Activated CD4-positive, CD25-positive, alpha-beta regulatory T cell treated with anti-CD3 and anti-CD28 coated beads, Interleukin-2, amount 50 U/mL, for 16 hours (primary cell): Measurements from ENCODE around the gene FNDC7.
"Not testable (repeated sequence)": the region's sequence is repeated elsewhere in the genome, so short reads cannot be mapped to it uniquely, and the experiment has no call there.

Source experiments
- DNase-seq: peaks from one replicate; pipeline ENCODE4 v3.0.0-alpha.2; 2020; ENCODE audit warnings: low read depth, low spot score

Gene FNDC7

GRCh38 chr1:108712606-108713150, at the start of gene FNDC7:
Gene FNDC7 (plus strand): TSS chr1:108712908. CDS start chr1:108712934, 26 bp downstream.
- DNase-seq = no peak

- DNase-seq = no peak
Measured at GRCh38 chr1:108663074-108663473, 49.6 kb upstream of the FNDC7 start.

GRCh38 chr1:108664481-108664880, 48.2 kb upstream of the FNDC7 start:
- no peak for DNase-seq

GRCh38 chr1:108665067-108665466, 47.6 kb upstream of the FNDC7 start:
- DNase-seq = no peak

- DNase-seq = no peak
Measured at GRCh38 chr1:108665771-108666170, 46.9 kb upstream of the FNDC7 start.

GRCh38 chr1:108667422-108667821, 45.3 kb upstream of the FNDC7 start:
- not testable (repeated sequence) for DNase-seq

GRCh38 chr1:108668777-108669176, 43.9 kb upstream of the FNDC7 start:
- DNase-seq = no peak

GRCh38 chr1:108669679-108670078, 43.0 kb upstream of the FNDC7 start:
- DNase-seq = no peak

- no peak for DNase-seq
Measured at GRCh38 chr1:108670131-108670773, 42.5 kb upstream of the FNDC7 start.

GRCh38 chr1:108671143-108671542, 41.6 kb upstream of the FNDC7 start:
- DNase-seq = no peak

- no peak for DNase-seq
Measured at GRCh38 chr1:108678706-108679105, 34.0 kb upstream of the FNDC7 start.

- no peak for DNase-seq
Measured at GRCh38 chr1:108679586-108680213, 33.0 kb upstream of the FNDC7 start.

GRCh38 chr1:108681701-108682100, 31.0 kb upstream of the FNDC7 start:
- DNase-seq = not testable (repeated sequence)

- DNase-seq = no peak
Measured at GRCh38 chr1:108685529-108685928, 27.2 kb upstream of the FNDC7 start.

- DNase-seq = no peak
Measured at GRCh38 chr1:108686614-108687313, 25.9 kb upstream of the FNDC7 start.

GRCh38 chr1:108691128-108691941, 21.4 kb upstream of the FNDC7 start:
- no peak for DNase-seq

GRCh38 chr1:108691942-108692723, 20.6 kb upstream of the FNDC7 start, which contains the start of gene PRPF38B:
Gene PRPF38B (plus strand): TSS chr1:108692310. CDS start chr1:108692592, 282 bp downstream.
- peak; percentile 88 for DNase-seq

- peak; percentile 64 for DNase-seq
Measured at GRCh38 chr1:108692724-108693655, 19.7 kb upstream of the FNDC7 start.

- no peak for DNase-seq
Measured at GRCh38 chr1:108695535-108695934, 17.2 kb upstream of the FNDC7 start.
